ENCODE measurements around the gene NT5C. TPM values are rescaled to one million over a fixed set of nuclear protein-coding genes. Genes with fewer than 3 reads are reported as not detected.
A peak's percentile ranks its signal among the peaks of the same experiment; 100 is the strongest.
"Not testable (repeated sequence)": the region's sequence is repeated elsewhere in the genome, so short reads cannot be mapped to it uniquely, and the experiment has no call there.

Gene NT5C
- total RNA-seq, 4 donors from 2014 or later: 74.5 to 121 (median 99.6) TPM

DNA sequence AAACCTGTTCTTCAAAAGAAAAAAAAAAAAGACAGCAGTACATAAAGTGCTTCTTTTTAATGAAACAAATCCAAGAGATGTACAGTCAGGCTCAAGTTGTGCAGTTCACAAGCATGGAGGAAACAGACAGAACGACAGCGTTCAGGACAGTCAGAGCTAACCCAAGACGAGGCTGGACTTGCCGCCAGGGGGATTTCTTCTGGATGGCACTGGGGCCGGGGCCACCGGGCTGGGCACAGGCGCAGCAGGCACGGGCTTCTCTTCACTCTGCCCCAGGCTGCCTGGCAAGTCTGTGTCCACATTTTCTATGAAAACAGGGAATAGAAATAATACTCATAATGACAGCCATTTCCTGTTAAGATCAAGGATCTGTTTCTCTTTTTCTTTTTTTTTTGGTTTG lies 4.4 kb upstream of the NT5C start:
- Histone ChIP-seq H3K4me3 (no peak overlapping the region), H3K4me1 (peaks cover 0 to 12% (median 0%) of the 10 kb centered on the region in 3 donors), H3K27ac (no peak overlapping the region), H3K36me3 (peaks cover 0 to 12% of the 10 kb centered on the region in 2 donors), H3K9me3 (no peaks in the 10 kb centered on the region), H3K27me3 (no peaks in the 10 kb centered on the region)
- whole genome bisulfite sequencing, 2 donors (ENCODE audit: low coverage in 1 of 2): 93 to 100% methylated on average over 4 to 7 of the region's 8 CpGs
- no peak for ATAC-seq
- TF ChIP-seq, protein P1, sequence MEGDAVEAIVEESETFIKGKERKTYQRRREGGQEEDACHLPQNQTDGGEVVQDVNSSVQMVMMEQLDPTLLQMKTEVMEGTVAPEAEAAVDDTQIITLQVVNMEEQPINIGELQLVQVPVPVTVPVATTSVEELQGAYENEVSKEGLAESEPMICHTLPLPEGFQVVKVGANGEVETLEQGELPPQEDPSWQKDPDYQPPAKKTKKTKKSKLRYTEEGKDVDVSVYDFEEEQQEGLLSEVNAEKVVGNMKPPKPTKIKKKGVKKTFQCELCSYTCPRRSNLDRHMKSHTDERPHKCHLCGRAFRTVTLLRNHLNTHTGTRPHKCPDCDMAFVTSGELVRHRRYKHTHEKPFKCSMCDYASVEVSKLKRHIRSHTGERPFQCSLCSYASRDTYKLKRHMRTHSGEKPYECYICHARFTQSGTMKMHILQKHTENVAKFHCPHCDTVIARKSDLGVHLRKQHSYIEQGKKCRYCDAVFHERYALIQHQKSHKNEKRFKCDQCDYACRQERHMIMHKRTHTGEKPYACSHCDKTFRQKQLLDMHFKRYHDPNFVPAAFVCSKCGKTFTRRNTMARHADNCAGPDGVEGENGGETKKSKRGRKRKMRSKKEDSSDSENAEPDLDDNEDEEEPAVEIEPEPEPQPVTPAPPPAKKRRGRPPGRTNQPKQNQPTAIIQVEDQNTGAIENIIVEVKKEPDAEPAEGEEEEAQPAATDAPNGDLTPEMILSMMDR (IDR thresholded peaks at IDR 0.05): no peak
- no peak for TF ChIP-seq EP300 (IDR thresholded peaks at IDR 0.05)

DNA sequence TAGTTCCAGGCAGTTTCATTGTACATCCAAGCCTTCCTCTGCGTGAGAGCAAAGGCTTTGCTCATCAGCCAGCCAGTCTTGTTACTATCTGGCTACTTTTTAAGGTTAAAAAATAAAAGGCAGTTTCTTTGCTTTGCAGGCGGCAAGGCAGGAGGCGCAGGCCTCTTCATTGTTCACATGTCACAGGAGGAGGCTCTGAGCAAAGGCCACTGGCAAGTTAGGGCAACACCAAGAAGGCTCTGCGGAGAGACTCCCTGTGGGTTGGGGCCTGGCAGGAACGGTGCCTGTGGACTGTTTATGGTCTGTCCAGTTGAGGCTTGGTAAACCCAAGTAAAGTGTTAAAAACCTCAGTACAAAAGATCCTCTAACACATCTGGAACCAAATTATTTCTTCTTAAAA lies 3.9 kb upstream of the NT5C start:
- H3K4me3 ChIP-seq: no peak overlapping the region
- WGBS, 2 donors (ENCODE audit: low coverage in 1 of 2): 84% methylated on average over 5 of the region's 5 CpGs; no CpG with 5 or more reads in 1 of the 2 donors
- H3K36me3 ChIP-seq: peaks cover 0 to 7% of the 10 kb centered on the region in 2 donors
- H3K9me3 ChIP-seq: no peaks in the 10 kb centered on the region
- H3K4me1 ChIP-seq: peaks cover 0 to 17% (median 2%) of the 10 kb centered on the region in 3 donors
- no peak for TF ChIP-seq POLR2AphosphoS5 (IDR thresholded peaks at IDR 0.05)
- TF ChIP-seq, protein P1 (IDR thresholded peaks at IDR 0.05): no peak
- no peaks in the 10 kb centered on the region for H3K27me3 ChIP-seq
- no peak overlapping the region for H3K27ac ChIP-seq
- no peak for ATAC-seq

- WGBS, 2 donors (ENCODE audit: low coverage in 1 of 2): 87 to 89% methylated on average over 5 to 12 of the region's 14 CpGs
- not testable (repeated sequence) for H3K9me3 ChIP-seq, H3K27ac ChIP-seq, H3K27me3 ChIP-seq, H3K4me3 ChIP-seq, ATAC-seq
- peaks cover 0 to 23% (median 5%) of the 10 kb centered on the region in 3 donors for H3K4me1 ChIP-seq
- peaks cover 0 to 16% of the 10 kb centered on the region in 2 donors for H3K36me3 ChIP-seq
These were observed 2.2 kb upstream of the NT5C start for GRCh38 chr17:75133607-75134347.

DNA sequence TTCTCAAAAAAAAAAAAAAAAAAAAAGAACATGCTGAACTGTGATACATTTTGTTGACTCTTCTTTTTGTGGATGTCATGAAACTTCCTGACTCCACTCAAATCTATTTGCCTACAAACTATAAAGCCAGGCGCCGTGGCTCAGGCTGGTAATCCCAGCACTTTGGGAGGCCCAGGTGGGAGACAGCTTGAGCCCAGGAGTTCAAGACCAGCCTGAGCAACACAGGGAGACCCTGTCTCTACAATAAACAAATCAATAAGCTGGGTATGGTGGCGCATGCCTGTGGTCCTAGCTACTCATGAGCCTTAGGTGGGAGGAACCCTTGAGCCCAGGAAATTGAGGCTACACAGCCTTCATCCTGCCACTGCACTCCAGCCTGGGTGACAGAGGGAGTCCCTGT lies 1.5 kb upstream of the NT5C start:
- 89% methylated on average over 1 of the region's 3 CpGs; no CpG with 5 or more reads in 1 of the 2 donors for WGBS, 2 donors (ENCODE audit: low coverage in 1 of 2)
- no peak overlapping the region for H3K27ac ChIP-seq
- ATAC-seq: no peak
- H3K9me3 ChIP-seq: no peaks in the 10 kb centered on the region
- peaks cover 0 to 20% of the 10 kb centered on the region in 2 donors for H3K36me3 ChIP-seq
- TF ChIP-seq POLR2A (IDR thresholded peaks at IDR 0.05): no peak
- TF ChIP-seq, protein P1 (IDR thresholded peaks at IDR 0.05): no peak
- no peak for TF ChIP-seq POLR2AphosphoS5 (IDR thresholded peaks at IDR 0.05)
- TF ChIP-seq EP300 (IDR thresholded peaks at IDR 0.05): no peak
- peaks cover 0 to 23% (median 5%) of the 10 kb centered on the region in 3 donors for H3K4me1 ChIP-seq
- no peak overlapping the region for H3K4me3 ChIP-seq
- H3K27me3 ChIP-seq: no peaks in the 10 kb centered on the region

- ATAC-seq, H3K9me3 ChIP-seq, H3K27me3 ChIP-seq: not testable (repeated sequence)
- WGBS, 2 donors (ENCODE audit: low coverage in 1 of 2): 5 to 96% methylated on average over 4 to 18 of the region's 40 CpGs
- H3K4me1 ChIP-seq: peaks cover 0 to 23% (median 5%) of the 10 kb centered on the region in 3 donors
- peak overlapping the region; percentile 59 to 90 (median 88) for H3K27ac ChIP-seq
- H3K36me3 ChIP-seq: peaks cover 0 to 20% of the 10 kb centered on the region in 2 donors
- H3K4me3 ChIP-seq: peak overlapping the region; percentile 59 to 88
These were observed 767 bp upstream of the NT5C start for GRCh38 chr17:75132018-75133000.

All from gastroesophageal sphincter (tissue), 4 donors.